K562 (cell line): ENCODE results near the gene MPZL1. TPM values are rescaled to one million over a fixed set of nuclear protein-coding genes. Genes with fewer than 3 reads are reported as not detected.
A peak's percentile ranks its signal among the peaks of the same experiment; 100 is the strongest.

Experiments
- ATAC-seq: fragments of 200-7000 bp; cut with Tn5 transposase; 3 replicates; pipeline ENCODE4 v1.9.1; 2020; ENCODE audit warnings: moderate library complexity
- BruUV-seq: library from RNA; stranded (reverse); fragments of 400-500 nt; replicated peaks from 2 replicates; lab custom pipeline; 2021; lab: Mats Ljungman, UMichigan
- CTCF ChIA-PET: fragments of 300-600 bp; formaldehyde crosslinking; extraction: SDS; loops from one replicate; lab custom pipeline; 2021; ENCODE audit warnings: low intra/inter-chr PET ratio; lab: Yijun Ruan, JAX
- POLR2A ChIA-PET: fragments of 300-600, 350-650 bp; sonication (Branson Sonifier 250); formaldehyde crosslinking; extraction: SDS; loops from one replicate; lab custom pipeline; 2021; ENCODE audit warnings: antibody characterized with exemption, inconsistent platforms; lab: Yijun Ruan, JAX
- DNase-seq, 4 experiments: peaks; one replicate each; pipeline versions ENCODE4 v3.0.0 to v3.0.0-alpha.2; 2011 to 2018; ENCODE audit warnings: low spot score in 3 of 4, mixed read lengths in 3 of 4; ENCODE audit errors: extremely low read depth in 1 of 4
- FAIRE-seq: peaks from 2 replicates; lab custom pipeline; 2011; peaks lifted over from hg19 to GRCh38; lab: Jason Lieb, UNC
- H2AFZ ChIP-seq: 2 replicates; pipeline ENCODE4 v1.6.0; 2011; ENCODE audit warnings: low read depth, low read length, control low read depth, inconsistent platforms
- H3K27ac ChIP-seq: fragments of 200-600 bp; 3 replicates; pipeline ENCODE4 v1.8.0; 2011; ENCODE audit warnings: low read depth, mild to moderate bottlenecking, control low read depth, inconsistent platforms, low read length, moderate library complexity, mixed read lengths; ENCODE audit errors: extremely low read depth
- H3K27me3 ChIP-seq, 2 experiments: fragments of 300-600 bp in 1 of 2; 2 replicates in 1 of 2; 3 replicates in 1 of 2; pipeline versions ENCODE4 v1.6.0 to v1.8.0; 2011; ENCODE audit warnings: inconsistent platforms in 2 of 2, low read length in 2 of 2, mild to moderate bottlenecking in 1 of 2, mixed read lengths in 1 of 2, moderate library complexity in 1 of 2; ENCODE audit not compliant: control insufficient read depth in 2 of 2, insufficient read depth in 2 of 2
- H3K36me3 ChIP-seq: fragments of 300-600 bp; 3 replicates; pipeline ENCODE4 v1.8.0; 2011; ENCODE audit warnings: mild to moderate bottlenecking, low read length, inconsistent platforms; ENCODE audit not compliant: control insufficient read depth, insufficient read depth
- H3K4me1 ChIP-seq, 2 experiments: fragments of 200-600 bp in 1 of 2; replicated peaks in 1 of 2; 2 replicates in 1 of 2; 3 replicates in 1 of 2; pipeline versions ENCODE4 v1.5.1 to v1.8.0; 2011; ENCODE audit warnings: inconsistent platforms in 2 of 2, low read length in 2 of 2, mild to moderate bottlenecking in 1 of 2, mixed read lengths in 1 of 2, moderate library complexity in 1 of 2; ENCODE audit not compliant: control insufficient read depth in 2 of 2, insufficient read depth in 2 of 2
- H3K4me2 ChIP-seq: 2 replicates; pipeline ENCODE4 v1.6.1; 2011; ENCODE audit warnings: low read length, control low read depth, inconsistent platforms, mixed read lengths; ENCODE audit not compliant: insufficient read depth
- H3K4me3 ChIP-seq: fragments of 200-600 bp; sonication (generic), shearing (Covaris generic); 2 replicates; pipeline ENCODE4 v1.5.1; 2016; ENCODE audit warnings: control low read depth, inconsistent platforms
- H3K79me2 ChIP-seq: fragments of 200-600 bp; 3 replicates; pipeline ENCODE4 v1.8.0; 2011; ENCODE audit warnings: low read length, inconsistent platforms; ENCODE audit not compliant: control insufficient read depth, insufficient read depth
- H3K9ac ChIP-seq, 2 experiments: 2 replicates each; pipeline versions ENCODE4 v1.6.0 to v1.6.1; 2011; ENCODE audit warnings: low read depth in 2 of 2, low read length in 2 of 2, control low read depth in 1 of 2, inconsistent platforms in 1 of 2, mild to moderate bottlenecking in 1 of 2, mixed read lengths in 1 of 2; ENCODE audit not compliant: insufficient read depth in 1 of 2
- H3K9me1 ChIP-seq: one replicate; pipeline ENCODE4 v1.6.0; 2011; ENCODE audit warnings: inconsistent platforms, mild to moderate bottlenecking, low read length, moderate library complexity; ENCODE audit not compliant: control insufficient read depth, insufficient read depth
- H3K9me3 ChIP-seq: replicated peaks from 2 replicates; pipeline ENCODE4 v1.5.1; 2011; ENCODE audit warnings: low read depth, low read length, inconsistent platforms; ENCODE audit not compliant: control insufficient read depth, insufficient read depth
- H4K20me1 ChIP-seq: replicated peaks from 2 replicates; pipeline ENCODE4 v1.6.1; 2011; ENCODE audit warnings: low read length, inconsistent platforms, mixed read lengths; ENCODE audit not compliant: control insufficient read depth, insufficient read depth
- BACH1 ChIP-seq: fragments of 200-800 bp; sonication (Bioruptor generic); IDR thresholded peaks from 2 replicates; pipeline ENCODE4 v1.6.1; 2016; ENCODE audit warnings: missing genetic modification characterization, missing compliant biosample characterization
- FOXP4 ChIP-seq: sonication (generic); formaldehyde crosslinking; IDR thresholded peaks from 2 replicates; pipeline ENCODE4 v1.8.0; 2022; ENCODE audit warnings: mild to moderate bottlenecking, missing genetic modification reagents, borderline replicate concordance
- HINFP ChIP-seq: fragments of 450-650 bp; conservative IDR thresholded peaks from 2 replicates; pipeline ENCODE4 v1.6.1; 2016; ENCODE audit warnings: missing genetic modification characterization, low read depth, mild to moderate bottlenecking, control low read depth, missing compliant biosample characterization
- IRF2 ChIP-seq: sonication (generic); formaldehyde crosslinking; IDR thresholded peaks from 2 replicates; pipeline ENCODE4 v1.8.1; 2022; ENCODE audit warnings: mild to moderate bottlenecking, missing genetic modification reagents
- LCOR ChIP-seq: sonication (generic); formaldehyde crosslinking; IDR thresholded peaks from 2 replicates; pipeline ENCODE4 v1.8.0; 2022; ENCODE audit warnings: mild to moderate bottlenecking, missing genetic modification reagents
- NCOR1 ChIP-seq: fragments of 450-650 bp; IDR thresholded peaks from 2 replicates; pipeline ENCODE4 v1.6.1; 2016; ENCODE audit warnings: mild to moderate bottlenecking, moderate library complexity
- NRF1 ChIP-seq, 2 experiments: fragments of 450-650 bp; IDR thresholded peaks in 1 of 2; conservative IDR thresholded peaks in 1 of 2; 2 replicates each; pipeline ENCODE4 v1.6.1; 2014; ENCODE audit warnings: mild to moderate bottlenecking in 2 of 2
- RFX5 ChIP-seq: IDR thresholded peaks from 2 replicates; pipeline ENCODE4 v1.6.1; 2011; ENCODE audit warnings: low read depth, mild to moderate bottlenecking, improper control_type of control experiment, low read length
- RNF2 ChIP-seq: sonication (generic); IDR thresholded peaks from 2 replicates; pipeline ENCODE4 v1.6.1; 2016
- SRSF7 ChIP-seq: fragments of 200-400 bp; formaldehyde crosslinking; optimal IDR thresholded peaks from 2 replicates; pipeline ENCODE3; 2017; ENCODE audit warnings: mild to moderate bottlenecking, low read depth, low read length
- ZNF24 ChIP-seq: fragments of 450-650 bp; IDR thresholded peaks from 2 replicates; pipeline ENCODE4 v1.6.1; 2016
- ZNF316 ChIP-seq: fragments of 450-650 bp; IDR thresholded peaks from 2 replicates; pipeline ENCODE4 v1.6.1; 2016
- ZNF583 ChIP-seq: fragments of 250-450 bp; sonication (Bioruptor Pico); IDR thresholded peaks from 2 replicates; pipeline ENCODE4 v1.4.0; 2020
- WGBS: fragments of 100-300 bp; shearing (Covaris generic); methylation state at CpG from one replicate; pipeline ENCODE4 v1.1.6; 2016; ENCODE audit warnings: low coverage, mixed read lengths; ENCODE audit not compliant: insufficient coverage; ENCODE audit errors: missing lambda C conversion rate; 5-methylcytosine and 5-hydroxymethylcytosine counted together
- in situ Hi-C: fragments of 300-500 bp; cut with MboI; formaldehyde crosslinking; loops from 4 replicates; pipeline ENCODE4 v1.15.0; 2018; ENCODE audit warnings: inconsistent platforms, mixed read lengths
- intact Hi-C: fragments of 100-400 bp; cut with micrococcal nuclease; formaldehyde crosslinking; loops from 2 replicates; pipeline ENCODE4 v1.14.2; 2022
- polyA plus RNA-seq, 8 experiments: library from polyadenylated mRNA; depleted of rRNA in 4 of 8; stranded (reverse) in 5 of 8; unstranded in 3 of 8; fragments of >200 nt; fragmentation: Nextera tagmentation in 2 of 8; fragmentation: Illumina TruSeq in 1 of 8; extraction: Ambion mirVana in 2 of 8; extraction: Trizol in 1 of 8; gene quantifications; 2 replicates each; pipeline versions ENCODE4 v1.2.1 to v1.2.3, GENCODE V29; 2011 to 2014; ENCODE audit warnings: inconsistent platforms in 1 of 8, missing spikeins in 1 of 8
- total RNA-seq, 7 experiments: library from RNA; depleted of rRNA in 6 of 7; stranded (reverse); fragments of >200 nt in 6 of 7; fragmentation: Illumina TruSeq in 2 of 7; extraction: Trizol in 2 of 7; gene quantifications; 2 replicates each; pipeline versions ENCODE4 v1.2.1 to v1.2.3, GENCODE V29; 2011 to 2021; ENCODE audit warnings: low replicate concordance in 1 of 7
- TF ChIP-seq, protein P1 (sequence below): sonication (generic); formaldehyde crosslinking; IDR thresholded peaks from 2 replicates; pipeline ENCODE4 v1.8.0; 2022; ENCODE audit warnings: missing genetic modification reagents, mild to moderate bottlenecking, borderline replicate concordance
- TF ChIP-seq, protein P2 (sequence below), 2 experiments: IDR thresholded peaks; 2 replicates each; pipeline ENCODE4 v1.6.1; 2011; ENCODE audit warnings: borderline replicate concordance in 1 of 2, control low read depth in 1 of 2, low read depth in 1 of 2, low read length in 1 of 2, mild to moderate bottlenecking in 1 of 2, mixed read lengths in 1 of 2, moderate library complexity in 1 of 2; ENCODE audit not compliant: insufficient read depth in 1 of 2, insufficient read length in 1 of 2, poor library complexity in 1 of 2, severe bottlenecking in 1 of 2; ENCODE audit errors: extremely low read depth in 1 of 2

Gene MPZL1
- total and polyA plus RNA-seq, 9 of the 15 experiments (the other 6 are each of a cell fraction or from before 2014, with no cell fraction given): 14.5 to 153 (median 66.5) TPM

DNA sequence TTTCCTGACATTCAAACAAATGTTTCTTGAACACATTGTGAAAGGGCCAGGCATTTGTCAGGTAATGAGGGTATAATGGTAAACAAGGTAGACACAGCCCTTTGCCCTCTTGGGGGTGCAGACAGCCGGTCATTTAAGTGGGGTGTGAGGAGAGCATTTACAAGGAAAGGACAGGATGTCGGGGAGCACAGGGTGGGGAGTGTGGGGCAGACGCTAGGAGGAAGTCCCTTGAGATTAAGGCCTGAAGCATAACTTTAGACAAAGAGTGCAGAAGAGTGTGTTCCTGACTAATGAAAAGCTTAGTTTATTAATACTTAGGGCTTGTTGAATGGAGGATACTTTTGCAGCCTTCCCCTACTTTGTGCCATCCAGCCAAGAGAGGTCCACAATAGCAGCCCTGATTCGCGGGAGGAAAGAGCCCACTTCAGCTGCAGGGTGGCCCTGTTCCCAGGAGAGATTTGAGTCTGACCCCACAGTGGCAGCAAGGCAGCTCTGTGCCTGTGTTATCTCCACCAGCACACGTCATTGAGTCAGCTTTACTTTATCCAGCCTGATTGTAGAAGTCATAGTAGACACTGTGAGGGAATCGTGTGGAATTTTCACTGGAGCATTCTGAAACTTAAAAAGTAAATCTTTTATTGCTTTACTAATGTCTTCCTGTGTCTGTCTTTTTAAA lies 35.1 kb downstream of the MPZL1 start:
- H2AFZ ChIP-seq: no peak overlapping the region
- H3K27me3 ChIP-seq: no peaks in the 10 kb centered on the region
- H3K9ac ChIP-seq: peak overlapping the region; percentile 56 to 86; a peak in 3 of 4 replicates
- H3K9me1 ChIP-seq: peaks cover 3% of the 10 kb centered on the region
- no TSS peak for BruUV-seq
- ATAC-seq (peak; percentile 82), FAIRE-seq (peak; percentile 88), DNase-seq (peak; percentile 39 to 84 (median 64))
- H3K9me3 ChIP-seq: no peaks in the 10 kb centered on the region
- peaks cover 5% of the 10 kb centered on the region; the same call in 1 of the 3 replicates for H3K36me3 ChIP-seq
- peaks cover 78% of the 10 kb centered on the region for H3K79me2 ChIP-seq
- in situ Hi-C loops: no loop called here
- intact Hi-C loops: no loop called here
- 0 out of 2 replicates have a peak, but pooled peaks cover 3% of the 10 kb centered on the region for H4K20me1 ChIP-seq
- H3K4me1 ChIP-seq: peaks cover 17 to 56% of the 10 kb centered on the region in 2 experiments
- POLR2A ChIA-PET: interaction anchor here (0.6 to 1.6 kb wide), 7 partner anchors 11 to 902 kb away, joined by 3 to 8 read pairs (median 3); no protein-coding TSS in a partner anchor
- no peak overlapping the region for H3K4me3 ChIP-seq
- peak overlapping the region; percentile 64 for H3K4me2 ChIP-seq
- 1% methylated on average over 7 of the region's 7 CpGs for WGBS
- CTCF ChIA-PET: no interaction called here
- H3K27ac ChIP-seq: peak overlapping the region; percentile 72
- TF ChIP-seq RNF2 (no peak), ZNF583 (CRISPR knock-in tag) (no peak), SRSF7 (no peak), NCOR1 (peak; percentile 52), RFX5 (no peak), HINFP (tag) (no peak), FOXP4 (no peak; the same call in 1 of the 2 replicates), NRF1 (conservative IDR thresholded peaks at IDR 0.05 in 1 of 2, IDR thresholded peaks at IDR 0.05 in 1 of 2) (no peak; a peak in 2 of 4 replicates), BACH1 (tag) (no peak), ZNF24 (no peak), IRF2 (no peak), LCOR (CRISPR knock-in tag) (no peak), ZNF316 (peak; percentile 35; the same call in 1 of the 2 replicates)
- TF ChIP-seq, protein P1, sequence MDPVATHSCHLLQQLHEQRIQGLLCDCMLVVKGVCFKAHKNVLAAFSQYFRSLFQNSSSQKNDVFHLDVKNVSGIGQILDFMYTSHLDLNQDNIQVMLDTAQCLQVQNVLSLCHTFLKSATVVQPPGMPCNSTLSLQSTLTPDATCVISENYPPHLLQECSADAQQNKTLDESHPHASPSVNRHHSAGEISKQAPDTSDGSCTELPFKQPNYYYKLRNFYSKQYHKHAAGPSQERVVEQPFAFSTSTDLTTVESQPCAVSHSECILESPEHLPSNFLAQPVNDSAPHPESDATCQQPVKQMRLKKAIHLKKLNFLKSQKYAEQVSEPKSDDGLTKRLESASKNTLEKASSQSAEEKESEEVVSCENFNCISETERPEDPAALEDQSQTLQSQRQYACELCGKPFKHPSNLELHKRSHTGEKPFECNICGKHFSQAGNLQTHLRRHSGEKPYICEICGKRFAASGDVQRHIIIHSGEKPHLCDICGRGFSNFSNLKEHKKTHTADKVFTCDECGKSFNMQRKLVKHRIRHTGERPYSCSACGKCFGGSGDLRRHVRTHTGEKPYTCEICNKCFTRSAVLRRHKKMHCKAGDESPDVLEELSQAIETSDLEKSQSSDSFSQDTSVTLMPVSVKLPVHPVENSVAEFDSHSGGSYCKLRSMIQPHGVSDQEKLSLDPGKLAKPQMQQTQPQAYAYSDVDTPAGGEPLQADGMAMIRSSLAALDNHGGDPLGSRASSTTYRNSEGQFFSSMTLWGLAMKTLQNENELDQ (CRISPR knock-in tag): no peak
- TF ChIP-seq, protein P2, sequence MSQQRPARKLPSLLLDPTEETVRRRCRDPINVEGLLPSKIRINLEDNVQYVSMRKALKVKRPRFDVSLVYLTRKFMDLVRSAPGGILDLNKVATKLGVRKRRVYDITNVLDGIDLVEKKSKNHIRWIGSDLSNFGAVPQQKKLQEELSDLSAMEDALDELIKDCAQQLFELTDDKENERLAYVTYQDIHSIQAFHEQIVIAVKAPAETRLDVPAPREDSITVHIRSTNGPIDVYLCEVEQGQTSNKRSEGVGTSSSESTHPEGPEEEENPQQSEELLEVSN (IDR thresholded peaks at IDR 0.05; ENCODE audit: borderline replicate concordance in 1 of 2, extremely low read depth in 1 of 2, insufficient read depth in 1 of 2, insufficient read length in 1 of 2, low read depth in 1 of 2, low read length in 1 of 2, poor library complexity in 1 of 2, severe bottlenecking in 1 of 2): no peak
